Liver (tissue), 9 donors: ENCODE data around the gene NPPB. TPM values are rescaled to one million over a fixed set of nuclear protein-coding genes. Genes with fewer than 3 reads are reported as not detected.

ENCODE experiments used
- DNase-seq: peaks from one replicate; pipeline ENCODE4 v3.0.0-alpha.2; 2017; ENCODE audit warnings: low spot score
- H3K27ac ChIP-seq, 2 donors: one replicate each; pipeline ENCODE4 v1.7.0; 2013; ENCODE audit warnings: inconsistent platforms in 2 of 2, low read length in 2 of 2, control low read depth in 1 of 2, low read depth in 1 of 2, mild to moderate bottlenecking in 1 of 2
- H3K27me3 ChIP-seq, 4 donors: one replicate each; pipeline versions ENCODE4 v1.6.1 to v1.7.0; 2013; ENCODE audit warnings: low read length in 3 of 4, inconsistent platforms in 1 of 4, mild to moderate bottlenecking in 1 of 4, moderate library complexity in 1 of 4; ENCODE audit not compliant: control insufficient read depth in 4 of 4, insufficient read depth in 4 of 4
- H3K36me3 ChIP-seq, 4 donors: one replicate each; pipeline versions ENCODE4 v1.6.1 to v1.7.0; 2013; ENCODE audit warnings: low read length in 3 of 4, mild to moderate bottlenecking in 3 of 4, low read depth in 1 of 4, moderate library complexity in 1 of 4; ENCODE audit not compliant: control insufficient read depth in 4 of 4, insufficient read depth in 3 of 4
- H3K4me1 ChIP-seq, 4 donors: one replicate each; pipeline versions ENCODE4 v1.6.1 to v1.7.0; 2013; ENCODE audit warnings: low read length in 3 of 4, mild to moderate bottlenecking in 3 of 4, moderate library complexity in 1 of 4; ENCODE audit not compliant: control insufficient read depth in 4 of 4, insufficient read depth in 4 of 4
- H3K4me3 ChIP-seq, 3 donors: one replicate each; pipeline versions ENCODE4 v1.6.1 to v1.7.0; 2013; ENCODE audit warnings: low read length in 3 of 3, control low read depth in 1 of 3, low read depth in 1 of 3, mild to moderate bottlenecking in 1 of 3
- H3K9ac ChIP-seq, 2 donors: one replicate each; pipeline ENCODE4 v1.7.0; 2013; ENCODE audit warnings: low read length in 2 of 2, mild to moderate bottlenecking in 2 of 2, moderate library complexity in 2 of 2, control low read depth in 1 of 2, low read depth in 1 of 2
- H3K9me3 ChIP-seq, 4 donors: one replicate each; pipeline versions ENCODE4 v1.6.1 to v1.7.0; 2013; ENCODE audit warnings: low read length in 3 of 4; ENCODE audit not compliant: control insufficient read depth in 4 of 4
- CTCF ChIP-seq: fragments of 150-350 bp; IDR thresholded peaks from 2 replicates; pipeline ENCODE4 v1.5.1; 2017; ENCODE audit warnings: improper control_type of control experiment, low read depth, low read length; ENCODE audit not compliant: missing input control
- FOXA1 ChIP-seq: IDR thresholded peaks from 2 replicates; pipeline ENCODE4 v1.6.1; 2016; ENCODE audit warnings: antibody characterized with exemption
- GABPA ChIP-seq, 2 donors: IDR thresholded peaks in 1 of 2; conservative IDR thresholded peaks in 1 of 2; 2 replicates each; pipeline ENCODE4 v1.6.1; 2016; ENCODE audit warnings: antibody characterized with exemption in 2 of 2, mild to moderate bottlenecking in 1 of 2, moderate library complexity in 1 of 2
- HNF4G ChIP-seq: IDR thresholded peaks from 2 replicates; pipeline ENCODE4 v1.6.1; 2016; ENCODE audit warnings: antibody characterized with exemption
- JUND ChIP-seq, 2 donors: IDR thresholded peaks; 2 replicates each; pipeline ENCODE4 v1.6.1; 2016; ENCODE audit warnings: antibody characterized with exemption in 2 of 2
- RAD21 ChIP-seq, 2 donors: IDR thresholded peaks; 2 replicates each; pipeline ENCODE4 v1.6.1; 2016; ENCODE audit warnings: antibody characterized with exemption in 2 of 2, mild to moderate bottlenecking in 2 of 2
- RXRA ChIP-seq, 2 donors: IDR thresholded peaks; 2 replicates each; pipeline ENCODE4 v1.6.1; 2017 to 2018; ENCODE audit warnings: antibody characterized with exemption in 2 of 2, mild to moderate bottlenecking in 1 of 2
- SP1 ChIP-seq: IDR thresholded peaks from 2 replicates; pipeline ENCODE4 v1.6.1; 2018; ENCODE audit warnings: antibody characterized with exemption, mild to moderate bottlenecking
- TAF1 ChIP-seq: conservative IDR thresholded peaks from 2 replicates; pipeline ENCODE4 v1.6.1; 2016; ENCODE audit warnings: antibody characterized with exemption, mild to moderate bottlenecking
- YY1 ChIP-seq: IDR thresholded peaks from 2 replicates; pipeline ENCODE4 v1.6.1; 2016; ENCODE audit warnings: antibody characterized with exemption, mild to moderate bottlenecking
- ZBTB33 ChIP-seq: IDR thresholded peaks from 2 replicates; pipeline ENCODE4 v1.6.1; 2016; ENCODE audit warnings: antibody characterized with exemption
- WGBS: extraction: QIAGEN DNeasy Blood & Tissue Kit; methylation state at CpG from one replicate; pipeline ENCODE4 v1.1.7; 2013; 5-methylcytosine and 5-hydroxymethylcytosine counted together
- polyA plus RNA-seq, 2 donors: library from polyadenylated mRNA; stranded (reverse) in 1 of 2; unstranded in 1 of 2; fragments of 200-250 nt in 1 of 2; fragments of >200 nt in 1 of 2; fragmentation: Nextera tagmentation in 1 of 2; extraction: Ambion mirVana in 1 of 2; gene quantifications; one replicate each; pipeline versions ENCODE4 v1.2.1 to v1.2.3, GENCODE V29; 2013 to 2015
- total RNA-seq, 2 donors: library from RNA; depleted of rRNA; stranded (reverse); fragments of >200 nt; gene quantifications; one replicate each; pipeline ENCODE4 v1.2.3, GENCODE V29; 2014
- donor health status: healthy.
- donor health status: healthy.
- donor health status: healthy.
- donor health status: healthy.
- donor health status: healthy.

NPPB gene
- total and polyA plus RNA-seq, 4 donors: not detected

- no peak for TF ChIP-seq ZBTB33
- no peak for TF ChIP-seq JUND (IDR thresholded peaks at IDR 0.05)
- no peak for TF ChIP-seq CTCF
Observed at GRCh38 chr1:11868331-11868980, 9.7 kb upstream of the NPPB start (continued).

- no peaks in the 10 kb centered on the region for H3K36me3 ChIP-seq
- peaks cover 0 to 15% (median under 1%) of the 10 kb centered on the region in 4 donors for H3K27me3 ChIP-seq
- H3K27ac ChIP-seq: no peak overlapping the region
- no peak for TF ChIP-seq SP1
- TF ChIP-seq YY1: no peak
- TF ChIP-seq HNF4G: no peak
- no peaks in the 10 kb centered on the region for H3K9me3 ChIP-seq
- H3K9ac ChIP-seq: no peak overlapping the region
- H3K4me1 ChIP-seq: peaks cover 0 to 4% (median 2%) of the 10 kb centered on the region in 4 donors
- no peak overlapping the region for H3K4me3 ChIP-seq
- no peak for DNase-seq
- 64% methylated on average over 6 of the region's 6 CpGs for WGBS
Observed at GRCh38 chr1:11862890-11863289, 4.1 kb upstream of the NPPB start.

- 45% methylated on average over 1 of the region's 1 CpG for WGBS
- H3K36me3 ChIP-seq: no peaks in the 10 kb centered on the region
- H3K27ac ChIP-seq: no peak overlapping the region
- H3K4me3 ChIP-seq: no peak overlapping the region
- peaks cover 0 to 4% (median 2%) of the 10 kb centered on the region in 4 donors for H3K4me1 ChIP-seq
- H3K9ac ChIP-seq: no peak overlapping the region
- no peak for DNase-seq
- peaks cover 0 to 19% (median under 1%) of the 10 kb centered on the region in 4 donors for H3K27me3 ChIP-seq
- TF ChIP-seq HNF4G: no peak
- TF ChIP-seq RAD21 (IDR thresholded peaks at IDR 0.05): no peak
- TF ChIP-seq CTCF: no peak
- no peak for TF ChIP-seq GABPA (IDR thresholded peaks at IDR 0.05 in 1 of 2, conservative IDR thresholded peaks at IDR 0.05 in 1 of 2)
- no peak for TF ChIP-seq RXRA (IDR thresholded peaks at IDR 0.05)
- no peak for TF ChIP-seq TAF1
- no peak for TF ChIP-seq YY1
- TF ChIP-seq SP1: no peak
- TF ChIP-seq FOXA1: no peak
- no peaks in the 10 kb centered on the region for H3K9me3 ChIP-seq
Observed at GRCh38 chr1:11860587-11860986, 1.8 kb upstream of the NPPB start.
